Measurements from ENCODE around the gene GRK4.

The GRK4 gene

GRCh38 chr4:3022651-3023050, 59.3 kb downstream of the GRK4 start:
- no peaks in the 10 kb centered on the region for H3K36me3 Mint-ChIP-seq
- ATAC-seq (no peak), DNase-seq (ENCODE audit: low spot score in 2 of 2) (no peak)
- H3K4me1 Mint-ChIP-seq, result peaks cover 7% of the 10 kb centered on the region
- H3K4me3 Mint-ChIP-seq, result no peak overlapping the region
- H3K9me3 Mint-ChIP-seq, result peaks cover 7% of the 10 kb centered on the region
- no peak overlapping the region for H3K27ac Mint-ChIP-seq

- peaks cover 7% of the 10 kb centered on the region for H3K9me3 Mint-ChIP-seq
- no peaks in the 10 kb centered on the region for H3K36me3 Mint-ChIP-seq
- no peak overlapping the region for H3K27ac Mint-ChIP-seq
- ATAC-seq (no peak), DNase-seq (ENCODE audit: low spot score in 2 of 2) (no peak)
- no peak overlapping the region for H3K4me3 Mint-ChIP-seq
- H3K4me1 Mint-ChIP-seq, result peaks cover 7% of the 10 kb centered on the region
These were observed 62.5 kb downstream of the GRK4 start for GRCh38 chr4:3025881-3026280.

GRCh38 chr4:3026540-3026939, 63.2 kb downstream of the GRK4 start:
- Mint-ChIP-seq H3K9me3 (peaks cover 7% of the 10 kb centered on the region), H3K27ac (no peak overlapping the region), H3K4me3 (no peak overlapping the region), H3K36me3 (no peaks in the 10 kb centered on the region), H3K4me1 (peaks cover under 1% of the 10 kb centered on the region)
- ATAC-seq (no peak), DNase-seq (ENCODE audit: low spot score in 2 of 2) (no peak)

- Mint-ChIP-seq H3K4me3 (no peak overlapping the region), H3K4me1 (no peaks in the 10 kb centered on the region), H3K9me3 (no peaks in the 10 kb centered on the region), H3K27ac (no peak overlapping the region), H3K36me3 (no peaks in the 10 kb centered on the region)
- DNase-seq (ENCODE audit: low spot score in 2 of 2), result no peak
- no peak for ATAC-seq
These were observed 66.1 kb downstream of the GRK4 start for GRCh38 chr4:3029464-3029863.

GRCh38 chr4:3030566-3031356, 67.4 kb downstream of the GRK4 start:
- Mint-ChIP-seq H3K9me3 (no peaks in the 10 kb centered on the region), H3K4me1 (no peaks in the 10 kb centered on the region), H3K27ac (peak overlapping the region; percentile 77), H3K4me3 (no peak overlapping the region), H3K36me3 (no peaks in the 10 kb centered on the region)
- ATAC-seq, result no peak
- DNase-seq (ENCODE audit: low spot score in 2 of 2), result no peak

- H3K4me1 Mint-ChIP-seq, result no peaks in the 10 kb centered on the region
- no peak for ATAC-seq
- H3K9me3 Mint-ChIP-seq, result no peaks in the 10 kb centered on the region
- no peak for DNase-seq (ENCODE audit: low spot score in 2 of 2)
- H3K27ac Mint-ChIP-seq, result no peak overlapping the region
- no peak overlapping the region for H3K4me3 Mint-ChIP-seq
- no peaks in the 10 kb centered on the region for H3K36me3 Mint-ChIP-seq
These were observed 68.1 kb downstream of the GRK4 start for GRCh38 chr4:3031357-3032082.

GRCh38 chr4:3034231-3034630, 70.9 kb downstream of the GRK4 start:
- H3K4me1 Mint-ChIP-seq, result peaks cover 17% of the 10 kb centered on the region
- H3K27ac Mint-ChIP-seq, result no peak overlapping the region
- no peak overlapping the region for H3K4me3 Mint-ChIP-seq
- no peaks in the 10 kb centered on the region for H3K36me3 Mint-ChIP-seq
- H3K9me3 Mint-ChIP-seq, result no peaks in the 10 kb centered on the region
- ATAC-seq, result no peak
- no peak for DNase-seq (ENCODE audit: low spot score in 2 of 2)

GRCh38 chr4:3035249-3035648, 71.9 kb downstream of the GRK4 start:
- ATAC-seq, result no peak
- no peak for DNase-seq (ENCODE audit: low spot score in 2 of 2)
- H3K4me3 Mint-ChIP-seq, result no peak overlapping the region
- no peaks in the 10 kb centered on the region for H3K36me3 Mint-ChIP-seq
- peaks cover 17% of the 10 kb centered on the region for H3K4me1 Mint-ChIP-seq
- no peak overlapping the region for H3K27ac Mint-ChIP-seq
- H3K9me3 Mint-ChIP-seq, result no peaks in the 10 kb centered on the region

GRCh38 chr4:3035674-3036073, 72.3 kb downstream of the GRK4 start:
- H3K9me3 Mint-ChIP-seq, result no peaks in the 10 kb centered on the region
- ATAC-seq (no peak), DNase-seq (ENCODE audit: low spot score in 2 of 2) (no peak)
- no peaks in the 10 kb centered on the region for H3K36me3 Mint-ChIP-seq
- peaks cover 17% of the 10 kb centered on the region for H3K4me1 Mint-ChIP-seq
- H3K27ac Mint-ChIP-seq, result no peak overlapping the region
- no peak overlapping the region for H3K4me3 Mint-ChIP-seq

- H3K27ac Mint-ChIP-seq, result no peak overlapping the region
- no peaks in the 10 kb centered on the region for H3K36me3 Mint-ChIP-seq
- DNase-seq (ENCODE audit: low spot score in 2 of 2) (no peak), ATAC-seq (no peak)
- peaks cover 17% of the 10 kb centered on the region for H3K4me1 Mint-ChIP-seq
- no peak overlapping the region for H3K4me3 Mint-ChIP-seq
- H3K9me3 Mint-ChIP-seq, result no peaks in the 10 kb centered on the region
These were observed 73.0 kb downstream of the GRK4 start for GRCh38 chr4:3036131-3036952.

- no peak for DNase-seq (ENCODE audit: low spot score in 2 of 2)
- Mint-ChIP-seq H3K9me3 (no peaks in the 10 kb centered on the region), H3K27ac (no peak overlapping the region), H3K4me3 (peak overlapping the region; percentile 44), H3K4me1 (peaks cover 25% of the 10 kb centered on the region), H3K36me3 (no peaks in the 10 kb centered on the region)
- ATAC-seq, result no peak
These were observed 74.6 kb downstream of the GRK4 start for GRCh38 chr4:3037957-3038461.

- no peak overlapping the region for H3K27ac Mint-ChIP-seq
- H3K4me3 Mint-ChIP-seq, result peak overlapping the region; percentile 77
- no peaks in the 10 kb centered on the region for H3K9me3 Mint-ChIP-seq
- ATAC-seq, result no peak
- DNase-seq (ENCODE audit: low spot score in 2 of 2), result no peak
- peaks cover 29% of the 10 kb centered on the region for H3K4me1 Mint-ChIP-seq
- H3K36me3 Mint-ChIP-seq, result no peaks in the 10 kb centered on the region
These were observed 76.5 kb downstream of the GRK4 start for GRCh38 chr4:3039706-3040366.

GRCh38 chr4:3040452-3041191, 77.3 kb downstream of the GRK4 start:
- ATAC-seq, result no peak
- peaks cover 4% of the 10 kb centered on the region for H3K36me3 Mint-ChIP-seq
- peaks cover 37% of the 10 kb centered on the region for H3K4me1 Mint-ChIP-seq
- H3K4me3 Mint-ChIP-seq, result peak overlapping the region; percentile 77
- H3K9me3 Mint-ChIP-seq, result no peaks in the 10 kb centered on the region
- no peak for DNase-seq (ENCODE audit: low spot score in 2 of 2)
- peak overlapping the region; percentile 83 for H3K27ac Mint-ChIP-seq

Data from stimulated activated effector memory CD8-positive, alpha-beta T cell treated with anti-CD3 and anti-CD28 coated beads, Interleukin-12 subunit alpha, Interleukin-12 subunit beta, amount 100 ng/mL, for 72 hours (primary cell).